Sigmoid colon (tissue), 3 donors: Measurements from ENCODE around the gene NUPR2.

Source experiments
- POLR2A ChIP-seq, 2 donors: fragments of 450-650 bp; IDR thresholded peaks; one replicate each; pipeline ENCODE4 v1.6.1; 2016; ENCODE audit warnings: antibody characterized with exemption in 2 of 2, mild to moderate bottlenecking in 2 of 2, moderate library complexity in 2 of 2
- TF ChIP-seq, protein P1 (sequence below), 4 experiments: fragments of 450-650 bp in 3 of 4; fragments of 200-600 bp in 1 of 4; IDR thresholded peaks; one replicate each; pipeline ENCODE4 v1.5.1; 2016 to 2019; ENCODE audit warnings: antibody characterized with exemption in 4 of 4, mild to moderate bottlenecking in 3 of 4, moderate library complexity in 2 of 4

DNA sequence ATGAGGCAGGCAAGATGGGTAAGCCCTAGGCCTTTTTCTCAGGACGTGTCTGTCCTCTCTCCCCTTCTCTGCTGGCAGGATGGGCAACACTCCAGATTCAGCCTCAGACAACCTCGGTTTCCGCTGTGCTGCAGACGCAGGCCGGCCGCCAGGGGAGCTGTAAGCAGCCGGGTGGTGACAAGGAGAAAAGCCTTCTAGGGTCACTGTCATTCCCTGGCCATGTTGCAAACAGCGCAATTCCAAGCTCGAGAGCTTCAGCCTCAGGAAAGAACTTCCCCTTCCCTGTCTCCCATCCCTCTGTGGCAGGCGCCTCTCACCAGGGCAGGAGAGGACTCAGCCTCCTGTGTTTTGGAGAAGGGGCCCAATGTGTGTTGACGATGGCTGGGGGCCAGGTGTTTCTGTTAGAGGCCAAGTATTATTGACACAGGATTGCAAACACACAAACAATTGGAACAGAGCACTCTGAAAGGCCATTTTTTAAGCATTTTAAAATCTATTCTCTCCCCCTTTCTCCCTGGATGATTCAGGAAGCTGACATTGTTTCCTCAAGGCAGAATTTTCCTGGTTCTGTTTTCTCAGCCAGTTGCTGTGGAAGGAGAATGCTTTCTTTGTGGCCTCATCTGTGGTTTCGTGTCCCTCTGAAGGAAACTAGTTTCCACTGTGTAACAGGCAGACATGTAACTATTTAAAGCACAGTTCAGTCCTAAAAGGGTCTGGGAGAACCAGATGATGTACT is 36.6 kb downstream of the NUPR2 start:
- TF ChIP-seq, protein P1, sequence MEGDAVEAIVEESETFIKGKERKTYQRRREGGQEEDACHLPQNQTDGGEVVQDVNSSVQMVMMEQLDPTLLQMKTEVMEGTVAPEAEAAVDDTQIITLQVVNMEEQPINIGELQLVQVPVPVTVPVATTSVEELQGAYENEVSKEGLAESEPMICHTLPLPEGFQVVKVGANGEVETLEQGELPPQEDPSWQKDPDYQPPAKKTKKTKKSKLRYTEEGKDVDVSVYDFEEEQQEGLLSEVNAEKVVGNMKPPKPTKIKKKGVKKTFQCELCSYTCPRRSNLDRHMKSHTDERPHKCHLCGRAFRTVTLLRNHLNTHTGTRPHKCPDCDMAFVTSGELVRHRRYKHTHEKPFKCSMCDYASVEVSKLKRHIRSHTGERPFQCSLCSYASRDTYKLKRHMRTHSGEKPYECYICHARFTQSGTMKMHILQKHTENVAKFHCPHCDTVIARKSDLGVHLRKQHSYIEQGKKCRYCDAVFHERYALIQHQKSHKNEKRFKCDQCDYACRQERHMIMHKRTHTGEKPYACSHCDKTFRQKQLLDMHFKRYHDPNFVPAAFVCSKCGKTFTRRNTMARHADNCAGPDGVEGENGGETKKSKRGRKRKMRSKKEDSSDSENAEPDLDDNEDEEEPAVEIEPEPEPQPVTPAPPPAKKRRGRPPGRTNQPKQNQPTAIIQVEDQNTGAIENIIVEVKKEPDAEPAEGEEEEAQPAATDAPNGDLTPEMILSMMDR (IDR thresholded peaks at IDR 0.05): peak; percentile 69 to 80 (median 76)
- no peak for TF ChIP-seq POLR2A (IDR thresholded peaks at IDR 0.05)
